ENCODE data around the gene HNRNPAB.

DNA sequence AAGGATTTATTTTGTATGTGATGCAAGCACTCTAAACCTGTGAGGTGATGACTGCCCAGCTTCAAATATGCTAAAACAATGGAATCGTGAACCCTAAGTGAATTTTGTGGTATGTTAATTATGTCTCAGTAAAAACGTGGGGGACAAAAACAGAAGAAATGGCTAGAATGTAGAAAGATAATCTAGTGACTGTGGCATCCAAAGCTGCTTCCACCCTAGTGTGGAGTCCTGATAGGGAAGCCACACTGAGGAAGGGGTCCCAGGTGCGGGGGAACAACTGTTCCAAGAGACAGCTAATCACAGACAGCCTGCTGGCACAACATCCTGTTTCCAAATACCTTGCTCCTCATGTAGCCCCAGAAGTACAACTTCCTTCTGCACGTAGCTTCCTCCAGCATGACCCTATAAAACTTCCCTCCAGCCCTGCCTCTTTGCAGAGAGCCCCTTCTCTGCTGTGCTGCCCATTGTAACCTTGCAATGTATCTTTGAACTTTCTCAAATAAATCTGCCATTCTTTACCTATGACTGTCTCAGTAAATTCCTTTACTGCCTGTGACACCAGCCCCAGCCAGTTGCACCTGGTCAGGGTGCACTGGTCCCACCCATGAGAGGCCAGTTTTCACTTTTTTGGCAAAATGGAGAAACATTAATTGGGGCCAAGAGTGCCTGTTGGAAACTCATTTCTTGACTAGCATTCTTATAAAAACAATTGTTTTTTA is 22.0 kb upstream of the HNRNPAB start:
- TF ChIP-seq, protein P1, sequence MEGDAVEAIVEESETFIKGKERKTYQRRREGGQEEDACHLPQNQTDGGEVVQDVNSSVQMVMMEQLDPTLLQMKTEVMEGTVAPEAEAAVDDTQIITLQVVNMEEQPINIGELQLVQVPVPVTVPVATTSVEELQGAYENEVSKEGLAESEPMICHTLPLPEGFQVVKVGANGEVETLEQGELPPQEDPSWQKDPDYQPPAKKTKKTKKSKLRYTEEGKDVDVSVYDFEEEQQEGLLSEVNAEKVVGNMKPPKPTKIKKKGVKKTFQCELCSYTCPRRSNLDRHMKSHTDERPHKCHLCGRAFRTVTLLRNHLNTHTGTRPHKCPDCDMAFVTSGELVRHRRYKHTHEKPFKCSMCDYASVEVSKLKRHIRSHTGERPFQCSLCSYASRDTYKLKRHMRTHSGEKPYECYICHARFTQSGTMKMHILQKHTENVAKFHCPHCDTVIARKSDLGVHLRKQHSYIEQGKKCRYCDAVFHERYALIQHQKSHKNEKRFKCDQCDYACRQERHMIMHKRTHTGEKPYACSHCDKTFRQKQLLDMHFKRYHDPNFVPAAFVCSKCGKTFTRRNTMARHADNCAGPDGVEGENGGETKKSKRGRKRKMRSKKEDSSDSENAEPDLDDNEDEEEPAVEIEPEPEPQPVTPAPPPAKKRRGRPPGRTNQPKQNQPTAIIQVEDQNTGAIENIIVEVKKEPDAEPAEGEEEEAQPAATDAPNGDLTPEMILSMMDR (IDR thresholded peaks at IDR 0.05; ENCODE audit: extremely low read depth in 1 of 2, insufficient read depth in 1 of 2, low read depth in 1 of 2, low read length in 2 of 2) = no peak
- TF ChIP-seq FOS (IDR thresholded peaks at IDR 0.05; ENCODE audit: borderline replicate concordance, insufficient read depth, low read length) = no peak
- no peak for TF ChIP-seq POLR2A (IDR thresholded peaks at IDR 0.05; ENCODE audit: low read depth, low read length)
- no peak for TF ChIP-seq EZH2 (IDR thresholded peaks at IDR 0.05; ENCODE audit: borderline replicate concordance, low read depth, low read length, severe bottlenecking)
- no peak for TF ChIP-seq POLR2AphosphoS5 (IDR thresholded peaks at IDR 0.05; ENCODE audit: insufficient read depth, low read depth, low read length)
- no peak for TF ChIP-seq MYC (IDR thresholded peaks at IDR 0.05; ENCODE audit: low read depth, low read length)
- TF ChIP-seq, protein P2, sequence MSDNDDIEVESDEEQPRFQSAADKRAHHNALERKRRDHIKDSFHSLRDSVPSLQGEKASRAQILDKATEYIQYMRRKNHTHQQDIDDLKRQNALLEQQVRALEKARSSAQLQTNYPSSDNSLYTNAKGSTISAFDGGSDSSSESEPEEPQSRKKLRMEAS (IDR thresholded peaks at IDR 0.05; ENCODE audit: insufficient read depth, insufficient read length) = no peak
